Measurements from ENCODE around the gene NLGN3.

Gene NLGN3

GRCh38 chrX:71216485-71216884 is 71.8 kb downstream of the NLGN3 start:
- DNase-seq: no peak

DNA sequence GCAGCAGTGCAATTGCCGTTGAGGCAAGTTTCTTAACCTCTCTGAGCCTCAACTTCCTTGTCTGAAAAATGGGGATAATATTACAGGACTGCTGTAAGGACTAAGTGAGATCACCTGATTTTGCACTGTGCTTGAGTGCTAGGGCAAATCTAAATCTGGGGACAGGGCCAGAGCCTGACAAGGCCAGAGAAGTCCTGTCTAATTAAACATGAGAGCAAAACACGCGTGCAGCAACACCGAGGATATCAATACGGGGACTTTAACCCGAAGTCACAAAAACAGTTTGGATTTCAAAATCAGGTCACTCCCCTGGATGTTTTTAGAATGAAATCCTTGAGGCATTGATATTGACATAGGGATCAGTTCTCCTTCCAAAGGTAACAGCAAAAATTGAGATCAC is 72.7 kb downstream of the NLGN3 start:
- DNase-seq: no peak
